Dedifferentiated amniotic fluid mesenchymal stem cell (primary cell): Measurements from ENCODE around the gene DCP1B.

Experiments used
- DNase-seq: peaks from one replicate; pipeline ENCODE4 v3.0.0-alpha.2; 2016; ENCODE audit errors: extremely low spot score

DCP1B gene

GRCh38 chr12:2017546-2018337 lies 13.5 kb upstream of the DCP1B start:
- DNase-seq: no peak

- no peak for DNase-seq
Observed at GRCh38 chr12:2016862-2017545, 12.7 kb upstream of the DCP1B start.

GRCh38 chr12:2014231-2014630 lies 10.0 kb upstream of the DCP1B start:
- no peak for DNase-seq

GRCh38 chr12:2013527-2014223 lies 9.4 kb upstream of the DCP1B start:
- no peak for DNase-seq

- DNase-seq: no peak
Observed at GRCh38 chr12:2013086-2013485, 8.8 kb upstream of the DCP1B start.

- DNase-seq: no peak
Observed at GRCh38 chr12:2011643-2012607, 7.7 kb upstream of the DCP1B start.

- no peak for DNase-seq
Observed at GRCh38 chr12:2009623-2010022, 5.4 kb upstream of the DCP1B start.

GRCh38 chr12:2008677-2009076 lies 4.4 kb upstream of the DCP1B start:
- no peak for DNase-seq

- peak; percentile 24 for DNase-seq
Observed at GRCh38 chr12:2003676-2004112, 563 bp downstream of the DCP1B start.

- DNase-seq: no peak
Observed at GRCh38 chr12:1995205-1995896, 8.9 kb downstream of the DCP1B start.

- no peak for DNase-seq
Observed at GRCh38 chr12:1994429-1995143, 9.7 kb downstream of the DCP1B start.

- no peak for DNase-seq
Observed at GRCh38 chr12:1993871-1994371, 10.3 kb downstream of the DCP1B start.

GRCh38 chr12:1993341-1993740 lies 10.9 kb downstream of the DCP1B start:
- peak; percentile 91 for DNase-seq

- no peak for DNase-seq
Observed at GRCh38 chr12:1992732-1993131, 11.5 kb downstream of the DCP1B start.

GRCh38 chr12:1989111-1989510 lies 15.1 kb downstream of the DCP1B start:
- DNase-seq: no peak

GRCh38 chr12:1984759-1985158 lies 19.5 kb downstream of the DCP1B start:
- DNase-seq: no peak

GRCh38 chr12:1980282-1980681 lies 24.0 kb downstream of the DCP1B start:
- no peak for DNase-seq

GRCh38 chr12:1978078-1978862 lies 26.0 kb downstream of the DCP1B start:
- no peak for DNase-seq

GRCh38 chr12:1977588-1977987 lies 26.7 kb downstream of the DCP1B start:
- DNase-seq: no peak
